HG03378 (cell line): ENCODE results near the gene ITGA3.

Experiments used
- ATAC-seq: cut with Tn5 transposase; IDR thresholded peaks from one replicate; pipeline ENCODE4 v1.9.1; 2021; ENCODE audit warnings: mild to moderate bottlenecking, moderate library complexity; ENCODE audit not compliant: unreplicated experiment

ITGA3 gene

DNA sequence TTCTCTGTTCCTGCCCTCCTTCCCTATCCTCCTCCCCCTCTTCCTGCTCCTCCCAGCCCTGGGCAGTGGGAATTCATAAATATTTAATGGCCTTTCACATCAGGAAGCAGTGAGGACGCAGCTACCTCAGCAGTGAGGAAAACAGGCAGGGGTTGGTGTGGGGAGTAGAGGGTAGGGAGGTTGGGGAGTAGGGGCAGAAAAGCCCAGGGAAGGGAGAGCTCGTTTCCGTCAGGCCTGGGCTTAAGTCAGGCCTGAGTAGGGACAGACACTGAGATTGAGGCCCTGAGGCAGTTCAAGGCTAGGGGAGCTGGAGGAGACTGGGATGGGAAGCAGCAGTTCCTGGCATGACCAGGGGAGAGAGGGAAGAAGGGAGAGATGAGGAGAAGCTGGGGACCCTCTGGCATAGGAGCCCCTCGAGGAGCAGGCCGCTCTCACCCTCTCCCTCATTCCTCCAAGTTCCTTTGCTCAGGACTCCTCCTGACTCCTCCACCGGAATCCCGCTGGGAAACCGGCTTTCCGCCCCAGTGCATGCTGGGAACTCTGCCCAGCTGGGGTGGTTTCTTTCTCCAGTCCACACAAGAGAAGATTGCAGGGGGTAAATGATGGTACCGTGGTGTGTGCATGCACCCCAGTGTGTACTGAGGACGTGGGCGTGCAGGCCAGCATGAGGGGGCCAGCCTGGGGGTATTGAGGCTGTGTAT, 67.9 kb downstream of the ITGA3 start:
- no peak for ATAC-seq

DNA sequence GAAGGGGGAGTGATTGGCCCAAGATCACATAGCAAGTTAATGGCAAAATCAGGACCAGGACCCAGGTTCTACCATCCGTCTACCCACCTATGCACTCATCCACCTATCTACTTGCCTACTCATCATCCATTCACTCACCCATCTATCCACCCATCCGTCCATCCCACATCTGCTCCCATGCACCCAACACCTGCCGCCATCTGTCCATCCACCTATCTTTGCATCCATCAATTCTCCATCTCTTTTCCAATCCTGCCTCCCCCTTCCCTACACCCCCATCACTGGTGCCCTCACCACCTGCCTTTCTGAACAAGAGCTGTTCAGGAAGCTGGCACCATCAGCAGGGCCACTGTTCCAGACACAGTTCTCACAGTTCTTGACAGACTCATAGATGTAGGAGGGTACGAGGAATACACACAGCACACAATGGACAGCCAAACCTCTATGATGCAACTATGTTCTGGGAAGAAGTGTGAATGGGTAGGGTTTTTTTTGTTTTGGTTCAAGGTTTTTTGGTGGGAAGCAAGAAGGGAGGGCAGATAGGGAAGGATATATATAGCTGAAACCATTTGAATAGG, 69.6 kb downstream of the ITGA3 start:
- no peak for ATAC-seq

DNA sequence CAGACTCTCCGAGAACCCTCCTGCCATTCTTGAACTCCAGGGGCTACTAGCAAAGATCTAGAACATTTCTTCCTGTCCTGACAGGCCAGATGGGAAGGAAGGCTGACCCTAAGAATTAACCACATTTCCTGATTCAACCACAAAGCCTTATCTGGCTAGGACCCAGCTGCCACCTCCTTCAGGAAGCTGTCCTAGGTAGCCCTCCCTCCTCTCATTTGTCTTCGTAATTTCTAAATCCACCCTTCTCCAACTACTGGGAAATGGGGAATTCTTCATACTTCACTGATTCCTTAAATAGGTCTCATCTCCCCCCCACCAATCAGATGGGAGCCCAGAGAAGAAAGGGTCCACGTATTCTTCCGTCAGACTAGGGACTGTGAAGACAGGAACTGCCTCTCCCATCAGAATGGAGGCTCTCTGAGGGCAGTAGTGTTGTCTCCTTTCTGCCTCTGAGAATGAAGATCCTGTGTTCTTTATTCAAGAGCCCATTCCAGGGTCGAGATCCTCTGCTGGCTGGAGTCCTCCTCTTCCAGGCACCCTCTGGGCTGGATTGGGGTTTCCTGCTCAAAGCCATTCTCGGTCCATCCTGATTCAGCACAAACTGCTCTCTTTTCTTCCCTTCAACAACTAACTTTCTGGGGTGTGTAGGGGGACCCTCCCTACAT, 71.9 kb downstream of the ITGA3 start:
- no peak for ATAC-seq

DNA sequence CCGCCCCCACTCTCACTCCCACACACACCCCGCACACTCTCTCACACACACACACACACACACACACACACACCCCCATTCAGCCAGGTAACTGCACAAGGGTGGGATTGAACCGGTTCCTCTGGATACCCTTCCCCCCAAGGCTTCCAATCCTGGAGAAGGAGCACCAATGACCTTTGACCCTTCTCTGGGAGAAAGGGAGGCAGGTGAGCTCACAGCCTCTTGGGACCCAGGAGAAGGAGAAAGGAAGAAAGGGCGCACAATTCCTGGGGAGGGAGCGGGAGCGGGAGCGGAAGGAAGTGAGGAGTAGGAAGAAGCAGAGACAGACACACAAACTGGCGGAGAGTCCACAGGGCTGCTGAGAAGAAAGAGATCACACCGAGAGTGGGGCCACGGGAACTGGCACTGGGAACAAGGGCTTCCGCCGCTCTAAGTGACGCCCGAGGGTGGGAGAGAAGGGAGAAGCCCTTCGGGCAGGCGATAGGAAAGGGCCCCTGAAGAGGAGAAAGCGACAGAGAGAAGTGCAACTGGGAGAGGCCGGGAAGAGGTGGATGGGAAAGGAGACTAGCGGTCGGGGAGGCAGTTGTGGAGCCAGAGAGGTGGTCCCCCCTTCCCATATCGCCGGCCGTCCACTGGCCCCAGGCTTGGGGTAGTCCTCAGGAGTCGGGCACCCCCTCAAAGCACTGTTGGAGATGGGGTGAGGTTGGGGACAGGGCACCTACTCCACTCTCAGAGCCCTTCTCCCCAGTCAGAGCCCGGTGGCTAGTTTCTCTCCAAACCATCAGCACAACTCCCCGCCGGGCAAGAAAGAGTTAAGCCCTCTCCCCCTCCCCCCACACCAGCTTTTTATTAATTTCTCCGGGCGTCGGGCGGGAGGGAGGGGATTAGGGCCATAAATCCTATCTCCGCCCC, 72.8 kb downstream of the ITGA3 start:
- no peak for ATAC-seq

DNA sequence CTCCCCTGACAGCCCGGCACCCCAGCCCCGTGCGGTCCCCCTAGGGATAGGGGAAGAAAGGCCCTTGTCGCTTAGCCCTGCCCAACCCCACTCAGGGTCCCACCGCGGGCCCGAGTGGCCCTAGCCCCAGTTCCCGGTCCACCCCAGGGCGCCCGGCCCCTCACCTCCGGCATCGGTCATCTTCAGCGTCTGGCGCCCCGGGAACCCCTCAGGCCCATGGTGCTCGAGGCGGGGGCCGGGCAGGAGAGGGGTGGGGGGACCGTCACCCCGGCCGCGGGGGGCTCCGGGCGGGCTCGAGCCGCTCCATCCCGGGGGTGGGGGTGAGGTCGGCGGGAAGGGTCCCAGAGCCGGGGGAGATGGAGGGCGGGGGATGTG, 73.4 kb downstream of the ITGA3 start:
- ATAC-seq, result no peak

DNA sequence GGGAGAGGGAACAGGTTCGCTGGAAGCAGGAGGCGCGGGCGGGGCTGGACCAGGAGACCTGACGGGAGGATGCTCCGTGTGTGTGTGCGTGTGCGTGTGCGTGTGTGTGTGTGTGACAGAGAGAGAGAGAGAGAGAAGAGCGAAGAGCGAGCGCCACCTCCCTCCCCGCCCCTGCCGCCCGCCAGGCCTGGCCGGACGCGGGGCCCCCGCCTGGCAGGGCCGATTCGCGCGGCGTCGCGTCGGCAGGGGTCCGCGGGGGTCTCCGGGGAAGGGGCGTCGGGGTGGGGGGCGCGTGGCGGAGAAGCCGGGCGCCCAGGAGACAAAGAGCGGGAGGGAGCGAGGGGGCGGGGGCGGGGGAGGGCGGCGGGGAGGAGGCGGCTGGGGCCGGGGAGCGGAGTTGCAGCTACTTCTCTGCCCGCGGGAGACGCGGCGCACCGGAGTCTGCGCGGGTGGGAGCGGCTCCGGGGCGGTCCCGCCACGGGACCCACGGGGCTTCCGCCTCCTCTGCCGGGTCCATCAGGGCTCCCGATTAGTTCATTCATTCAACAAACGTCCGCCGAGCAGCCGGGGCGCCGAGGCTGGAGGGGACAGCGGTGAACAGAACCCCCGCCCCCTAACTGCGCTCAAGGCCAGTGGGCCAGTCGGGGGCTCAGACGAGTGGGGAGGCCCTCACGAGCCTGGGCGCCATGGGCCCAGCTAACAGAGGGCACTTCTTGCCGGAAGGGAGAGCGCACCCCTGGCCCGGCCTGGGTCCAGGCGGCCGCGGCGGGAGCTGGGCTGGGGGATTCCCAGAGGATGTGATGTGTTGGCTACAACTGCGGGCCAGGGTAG, 74.0 kb downstream of the ITGA3 start, which contains the start of gene SAMD14:
Gene SAMD14, minus strand, starts transcription at position 433 of the 831 bp plus-strand sequence. CDS start 5,201 bp downstream, outside the sequence.
- ATAC-seq, result no peak

DNA sequence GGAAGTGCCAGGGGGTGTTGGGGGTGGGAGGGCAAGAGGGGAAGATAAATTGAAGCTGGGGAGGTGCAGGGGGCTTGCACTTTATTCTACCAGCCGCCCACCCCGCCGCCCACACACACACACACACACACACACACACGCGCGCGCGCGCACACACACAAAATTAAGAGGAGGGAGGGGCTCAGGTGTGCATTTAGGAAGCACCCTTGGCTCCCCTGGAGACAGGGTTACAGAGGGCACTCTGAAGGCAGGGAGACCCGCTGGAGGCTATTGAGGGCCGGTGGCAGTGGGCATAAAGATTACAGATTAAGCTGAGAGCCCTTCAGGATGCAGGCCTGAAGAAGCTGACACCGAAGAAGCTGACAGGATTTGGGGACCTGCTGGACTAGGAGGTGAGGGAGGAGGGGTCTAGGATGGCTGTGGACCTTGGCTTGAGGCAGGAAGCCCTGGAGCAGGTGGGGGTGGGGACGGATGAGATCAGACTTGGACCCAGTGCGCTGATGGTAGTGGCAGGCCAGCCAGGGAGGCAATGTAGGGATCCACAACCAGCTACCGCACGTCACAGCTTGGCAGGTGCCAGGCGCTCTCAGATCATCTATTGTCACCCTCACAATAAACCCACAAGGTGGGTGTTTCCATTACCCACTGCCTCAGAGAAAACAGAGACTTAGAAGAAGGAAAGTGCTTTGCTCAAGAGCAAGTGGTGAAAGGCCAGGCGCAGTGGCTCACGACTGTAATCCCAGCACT, 74.8 kb downstream of the ITGA3 start:
- ATAC-seq, result no peak

DNA sequence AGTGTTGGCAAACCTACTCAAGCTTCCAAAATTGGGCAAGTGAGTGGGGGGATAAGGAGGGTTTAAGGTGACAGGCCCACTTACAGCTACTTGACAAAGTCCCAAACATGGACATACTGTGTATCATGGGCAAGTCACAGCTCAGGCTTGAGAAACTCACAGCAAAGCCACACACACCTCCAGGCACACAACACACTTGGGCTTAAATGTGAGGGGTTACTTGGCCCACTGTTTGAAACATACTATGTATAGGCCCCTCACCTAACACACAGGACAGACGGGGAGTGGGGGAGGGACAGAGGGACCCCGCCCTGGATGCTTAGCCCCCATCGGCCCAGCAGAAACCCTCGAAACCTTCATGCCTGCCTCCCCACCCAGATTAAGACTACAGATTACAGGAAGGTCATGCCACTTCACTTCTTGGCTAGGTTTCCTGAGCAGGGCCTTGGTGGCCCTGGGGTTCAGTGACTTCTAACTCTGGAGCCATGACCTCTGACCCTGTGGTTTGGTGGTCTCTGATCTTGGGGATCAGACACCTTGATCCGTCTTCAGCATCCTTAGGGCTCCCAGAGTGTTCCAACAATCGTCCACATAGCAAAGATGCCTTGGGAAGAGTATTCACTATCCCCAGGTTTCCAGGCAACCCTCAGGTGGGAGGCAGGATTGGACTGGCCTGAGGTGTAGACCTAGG, 76.3 kb downstream of the ITGA3 start:
- ATAC-seq, result no peak

DNA sequence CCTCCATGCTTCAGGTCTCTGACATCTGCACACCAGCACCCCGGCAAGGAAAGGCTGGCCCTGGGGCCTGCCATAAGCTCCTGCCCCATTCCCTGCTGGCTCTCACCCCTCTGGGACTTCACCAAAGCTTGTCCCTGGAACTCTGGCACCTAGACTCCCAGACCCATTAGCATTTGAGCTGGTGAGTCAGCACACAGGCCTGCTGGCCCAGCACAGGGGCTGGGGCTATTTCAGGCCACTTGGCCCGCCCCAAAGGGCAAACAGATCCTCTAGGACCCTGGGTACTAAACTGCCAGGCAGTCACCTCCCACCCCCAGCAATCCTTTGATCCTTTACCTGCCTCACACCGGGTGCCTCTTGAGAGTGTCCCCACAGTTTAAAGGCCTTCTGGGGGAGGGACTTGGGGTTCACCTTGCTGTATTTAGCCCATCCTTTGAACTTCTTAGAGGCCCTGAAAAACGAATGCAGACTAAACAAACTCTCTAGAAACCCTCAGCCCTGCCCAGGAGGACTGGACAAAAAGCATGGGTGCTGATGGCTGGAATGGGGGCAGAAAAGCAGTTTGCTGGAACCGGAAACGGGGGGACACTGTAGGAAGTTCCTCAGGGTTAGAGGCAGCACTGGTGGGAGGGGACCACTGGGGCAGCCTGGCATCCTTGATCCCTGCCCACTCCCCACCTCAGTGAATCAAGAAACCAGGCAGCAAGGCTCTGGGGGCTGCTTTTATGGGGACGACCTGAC, 77.3 kb downstream of the ITGA3 start:
- ATAC-seq, result no peak

DNA sequence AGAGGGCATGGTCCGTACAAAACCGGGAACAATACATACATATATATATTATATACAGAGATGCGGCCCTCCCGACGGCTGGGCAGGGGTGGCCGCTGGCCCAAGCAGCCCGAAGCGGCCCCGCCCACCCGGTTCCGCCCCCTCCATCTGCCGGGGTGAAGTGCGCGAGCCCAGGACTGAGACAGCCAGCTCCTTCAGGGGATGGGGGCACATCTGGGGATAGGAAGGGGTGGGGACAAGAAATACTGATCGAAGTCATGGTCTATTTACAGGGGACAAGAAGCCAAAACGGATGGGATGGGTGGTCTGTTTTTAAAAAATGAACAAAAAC, 77.8 kb downstream of the ITGA3 start:
- ATAC-seq, result no peak

DNA sequence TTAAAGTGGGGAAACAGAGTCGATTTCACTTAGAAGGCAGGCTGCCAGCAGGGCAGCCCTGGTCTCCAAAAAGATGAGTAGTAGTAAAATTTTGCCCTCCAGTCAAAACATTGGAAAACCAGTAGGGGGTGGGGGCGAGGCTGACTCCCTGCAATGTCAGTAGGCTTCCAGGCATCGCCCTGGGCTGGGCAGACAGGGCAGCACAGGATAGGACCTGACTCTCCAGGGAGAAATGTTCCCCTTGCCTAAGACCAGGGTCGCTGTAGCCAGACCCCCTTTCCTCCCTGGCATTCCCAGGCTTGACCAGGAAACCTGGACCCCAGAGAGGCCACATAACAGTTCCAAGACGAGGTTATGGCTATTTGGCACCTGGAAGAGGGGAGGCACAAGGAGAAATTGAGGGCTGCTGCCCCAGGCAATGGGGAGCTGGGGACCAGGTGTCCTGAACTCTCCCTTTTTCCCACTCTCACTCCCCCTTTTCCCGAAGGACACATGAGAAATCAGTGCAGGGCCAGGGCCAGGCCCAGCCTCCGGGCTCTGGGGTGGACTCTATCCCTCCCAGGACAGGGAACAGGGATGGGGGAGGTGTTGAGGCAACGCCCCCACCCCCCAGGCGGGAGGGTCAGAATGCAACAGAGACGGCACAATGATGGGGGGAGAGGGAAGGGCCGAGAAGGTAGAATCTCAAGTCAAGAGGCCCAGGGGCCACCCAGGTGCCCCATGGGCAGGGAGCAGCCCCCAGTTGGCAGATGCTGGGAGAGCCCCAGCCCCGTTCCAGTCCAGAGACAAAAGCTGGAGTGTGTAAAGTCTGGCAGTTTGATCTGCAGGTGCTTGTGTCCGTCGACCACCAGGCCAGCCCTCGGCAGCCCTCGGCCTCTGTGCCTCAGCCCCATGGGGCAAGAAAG, 78.5 kb downstream of the ITGA3 start:
- ATAC-seq, result no peak

DNA sequence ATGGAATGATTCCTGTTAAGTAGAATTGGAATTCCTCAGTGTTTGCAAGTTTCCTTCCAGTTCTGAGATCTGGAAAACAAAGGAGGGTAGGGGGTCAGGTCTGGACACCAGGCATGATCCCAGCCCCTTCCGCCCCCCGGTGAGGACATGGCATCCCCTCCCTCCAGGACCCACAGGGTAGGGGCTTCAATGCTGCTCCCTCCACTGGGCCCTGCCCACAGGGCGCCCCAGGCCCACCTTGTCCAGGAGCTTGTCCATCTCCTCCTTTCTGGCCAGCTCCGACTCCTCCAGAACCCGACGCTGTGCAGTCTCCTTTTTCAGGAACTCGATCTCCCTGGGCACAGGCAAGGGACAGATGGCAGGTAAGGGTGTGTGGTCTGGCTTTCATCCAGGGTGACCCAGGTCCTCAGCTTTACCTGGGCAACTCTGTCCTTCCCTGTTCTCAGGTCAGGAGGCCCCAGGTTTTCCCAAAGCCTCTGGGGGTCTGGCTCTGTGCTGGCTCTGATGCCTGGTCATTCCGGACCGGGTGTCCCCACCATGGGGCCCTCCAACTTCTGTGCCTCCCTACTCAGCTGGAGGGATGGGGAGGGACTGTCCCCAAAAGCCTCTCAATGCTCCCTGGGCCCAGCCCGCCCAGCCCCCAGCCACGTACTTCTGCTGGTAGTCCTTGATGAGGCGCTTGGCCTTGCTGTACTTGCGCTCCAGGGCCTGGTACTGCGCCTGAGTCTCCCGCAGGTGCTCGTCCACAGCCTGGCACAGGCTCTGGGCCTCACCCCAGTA, 79.6 kb downstream of the ITGA3 start:
- ATAC-seq, result no peak

DNA sequence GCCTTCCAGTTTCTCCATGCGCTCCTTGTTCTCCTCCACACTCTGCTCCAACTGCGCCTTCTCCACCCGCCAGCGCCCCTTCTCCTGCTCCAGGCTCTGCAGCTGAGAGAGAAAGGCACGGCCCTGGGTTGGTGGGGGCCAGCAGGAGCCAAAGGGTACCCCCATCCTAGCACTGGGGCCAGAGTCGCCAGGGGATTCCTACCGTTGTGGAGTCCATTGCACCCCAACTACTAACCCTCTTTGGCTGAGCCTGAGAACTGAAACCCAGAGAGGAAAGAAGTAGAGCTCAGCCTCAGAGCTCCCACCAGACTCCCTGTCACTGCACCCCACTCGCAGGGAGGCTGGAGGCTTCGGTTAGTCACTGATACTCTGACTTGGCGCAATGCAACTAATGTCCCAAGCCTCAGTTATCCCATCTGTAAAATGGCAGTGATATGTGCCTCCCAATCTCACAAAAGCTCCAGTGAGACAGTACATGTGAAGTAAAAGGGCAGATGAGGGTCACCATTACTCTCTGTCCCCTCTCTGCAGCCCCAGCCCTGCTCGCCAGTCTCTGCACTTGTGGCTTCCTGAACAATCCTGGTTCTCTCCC, 80.3 kb downstream of the ITGA3 start:
- no peak for ATAC-seq

DNA sequence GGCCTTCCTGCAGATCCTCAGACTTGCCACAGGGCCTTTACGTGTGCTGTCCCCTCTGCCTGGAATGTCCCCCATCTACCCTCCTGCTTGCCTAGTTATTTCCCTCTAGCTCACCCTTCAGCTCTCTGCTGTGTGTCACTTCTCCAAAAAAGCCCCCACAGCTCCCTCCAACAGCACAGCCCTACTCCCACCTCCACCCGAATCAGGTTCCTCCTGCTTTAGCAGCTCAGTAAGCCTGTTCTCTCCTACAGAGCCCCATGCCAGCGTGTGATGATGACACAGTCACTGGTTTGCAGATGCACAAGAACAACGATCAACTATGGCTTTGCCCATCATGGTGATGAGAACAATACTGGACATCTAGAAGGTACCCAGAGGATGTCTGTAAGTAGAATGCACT, 81.1 kb downstream of the ITGA3 start:
- no peak for ATAC-seq

DNA sequence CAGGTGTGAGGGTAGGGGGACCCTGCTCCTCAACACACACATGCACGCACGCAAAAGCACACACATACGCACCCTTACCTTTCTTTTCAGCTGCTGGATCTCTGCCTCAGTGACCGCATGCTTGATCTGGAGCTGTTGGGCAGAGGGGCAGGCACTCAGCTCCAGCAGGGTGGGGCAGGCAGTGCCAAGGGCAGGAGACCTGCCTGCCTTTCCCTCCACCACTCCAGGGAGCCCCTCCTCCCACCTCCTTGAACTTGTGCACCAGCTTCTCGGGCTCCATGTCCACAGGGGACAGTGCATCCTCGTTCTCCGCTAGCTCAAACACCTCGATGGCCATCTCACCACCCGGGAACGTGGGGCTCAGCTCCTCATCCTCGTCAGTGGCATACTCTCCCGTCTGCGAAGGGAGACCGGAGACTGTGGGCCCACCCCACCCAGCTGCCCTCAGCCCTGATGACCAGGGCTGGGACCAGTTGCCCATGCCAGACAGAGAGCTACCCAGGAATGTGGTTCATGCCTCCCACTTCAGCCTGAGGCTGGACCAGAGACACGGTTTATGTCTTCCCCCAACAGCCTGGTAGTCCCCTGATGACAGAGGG, 83.4 kb downstream of the ITGA3 start:
- ATAC-seq, result no peak
